T-helper 2 cell treated with Interferon-gamma antibody and Interleukin-4, amounts not matched to agents 5 μg/mL and 100 μg/mL, for 36 hours (primary cell): ENCODE results near the gene ARHGAP4.

Source experiments
- DNase-seq: peaks from one replicate; pipeline ENCODE4 v3.0.0; 2021; ENCODE audit warnings: low spot score
- H3K27ac Mint-ChIP-seq: one replicate; pipeline ENCODE4 v1.8.0; 2021; ENCODE audit warnings: mild to moderate bottlenecking, mixed read lengths
- H3K27me3 Mint-ChIP-seq: one replicate; pipeline ENCODE4 v1.8.0; 2021; ENCODE audit warnings: low read depth, mixed read lengths
- H3K36me3 Mint-ChIP-seq: one replicate; pipeline ENCODE4 v1.8.0; 2021; ENCODE audit warnings: low read depth, mixed read lengths
- H3K4me1 Mint-ChIP-seq: one replicate; pipeline ENCODE4 v1.8.0; 2021; ENCODE audit warnings: low read depth, mixed read lengths
- H3K4me3 Mint-ChIP-seq: one replicate; pipeline ENCODE4 v1.8.0; 2022; ENCODE audit warnings: mild to moderate bottlenecking, moderate library complexity, mixed read lengths
- H3K9me3 Mint-ChIP-seq: one replicate; pipeline ENCODE4 v1.8.0; 2021; ENCODE audit warnings: mixed read lengths

The ARHGAP4 gene

GRCh38 chrX:153925739-153926551 is at the start of gene ARHGAP4:
ARHGAP4 (minus strand) TSS chrX:153926264; CDS start chrX:153926202, 62 bp downstream.
- peaks cover 34% of the 10 kb centered on the region for H3K36me3 Mint-ChIP-seq
- peak within 1 kb of the TSS; percentile 97 for H3K27ac Mint-ChIP-seq
- peak within 1 kb of the TSS; percentile 98 for H3K4me3 Mint-ChIP-seq
- H3K27me3 Mint-ChIP-seq: no peaks in the 10 kb centered on the region
- peak; percentile 67 for DNase-seq
- H3K9me3 Mint-ChIP-seq: no peaks in the 10 kb centered on the region
- peaks cover 25% of the 10 kb centered on the region for H3K4me1 Mint-ChIP-seq

GRCh38 chrX:153974726-153975286 is 48.7 kb upstream of the ARHGAP4 start:
- peak overlapping the region; percentile 86 for H3K4me3 Mint-ChIP-seq
- peaks cover 7% of the 10 kb centered on the region for H3K36me3 Mint-ChIP-seq
- DNase-seq: no peak
- H3K9me3 Mint-ChIP-seq: no peaks in the 10 kb centered on the region
- H3K4me1 Mint-ChIP-seq: peaks cover 13% of the 10 kb centered on the region
- no peaks in the 10 kb centered on the region for H3K27me3 Mint-ChIP-seq
- H3K27ac Mint-ChIP-seq: peak overlapping the region; percentile 96

- peaks cover 12% of the 10 kb centered on the region for H3K36me3 Mint-ChIP-seq
- H3K27ac Mint-ChIP-seq: peak overlapping the region; percentile 96
- H3K27me3 Mint-ChIP-seq: no peaks in the 10 kb centered on the region
- H3K4me1 Mint-ChIP-seq: peaks cover 13% of the 10 kb centered on the region
- no peaks in the 10 kb centered on the region for H3K9me3 Mint-ChIP-seq
- DNase-seq: no peak
- peak overlapping the region; percentile 86 for H3K4me3 Mint-ChIP-seq
Measured at GRCh38 chrX:153974003-153974725, 48.1 kb upstream of the ARHGAP4 start.

GRCh38 chrX:153973127-153974002 is 47.3 kb upstream of the ARHGAP4 start:
- Mint-ChIP-seq H3K9me3 (no peaks in the 10 kb centered on the region), H3K4me3 (peak overlapping the region; percentile 86), H3K4me1 (peaks cover 13% of the 10 kb centered on the region), H3K27me3 (no peaks in the 10 kb centered on the region), H3K27ac (peak overlapping the region; percentile 96), H3K36me3 (peaks cover 14% of the 10 kb centered on the region)
- DNase-seq: no peak

GRCh38 chrX:153972368-153973126 is 46.5 kb upstream of the ARHGAP4 start, which contains the start of gene TMEM187:
TMEM187 (plus strand) TSS chrX:153972754; CDS start chrX:153982063, 9,309 bp downstream.
- Mint-ChIP-seq H3K4me3 (peak within 1 kb of the TSS; percentile 100), H3K4me1 (peaks cover 19% of the 10 kb centered on the region), H3K9me3 (no peaks in the 10 kb centered on the region), H3K27me3 (no peaks in the 10 kb centered on the region), H3K36me3 (peaks cover 22% of the 10 kb centered on the region), H3K27ac (peak within 1 kb of the TSS; percentile 100)
- peak; percentile 87 for DNase-seq

- Mint-ChIP-seq H3K36me3 (peaks cover 26% of the 10 kb centered on the region), H3K4me1 (peaks cover 23% of the 10 kb centered on the region), H3K9me3 (no peaks in the 10 kb centered on the region), H3K27ac (peak within 1 kb of the TSS; percentile 100), H3K27me3 (no peaks in the 10 kb centered on the region), H3K4me3 (peak within 1 kb of the TSS; percentile 100)
- peak; percentile 86 for DNase-seq
Measured at GRCh38 chrX:153971450-153972367, 45.6 kb upstream of the ARHGAP4 start, which contains the start of gene HCFC1. HCFC1 (minus strand) TSS chrX:153971818; CDS start chrX:153970840, 978 bp downstream.

GRCh38 chrX:153971124-153971449 is 45.0 kb upstream of the ARHGAP4 start:
- peaks cover 26% of the 10 kb centered on the region for H3K4me1 Mint-ChIP-seq
- H3K27ac Mint-ChIP-seq: peak overlapping the region; percentile 100
- peaks cover 26% of the 10 kb centered on the region for H3K36me3 Mint-ChIP-seq
- H3K9me3 Mint-ChIP-seq: no peaks in the 10 kb centered on the region
- peak overlapping the region; percentile 100 for H3K4me3 Mint-ChIP-seq
- peak; percentile 87 for DNase-seq
- no peaks in the 10 kb centered on the region for H3K27me3 Mint-ChIP-seq

- Mint-ChIP-seq H3K27ac (peak overlapping the region; percentile 100), H3K27me3 (no peaks in the 10 kb centered on the region), H3K4me1 (peaks cover 25% of the 10 kb centered on the region), H3K36me3 (peaks cover 25% of the 10 kb centered on the region), H3K4me3 (peak overlapping the region; percentile 100), H3K9me3 (no peaks in the 10 kb centered on the region)
- no peak for DNase-seq
Measured at GRCh38 chrX:153970357-153971123, 44.5 kb upstream of the ARHGAP4 start.

GRCh38 chrX:153969904-153970356 is 43.9 kb upstream of the ARHGAP4 start:
- DNase-seq: no peak
- Mint-ChIP-seq H3K4me3 (peak overlapping the region; percentile 100), H3K36me3 (peaks cover 25% of the 10 kb centered on the region), H3K27me3 (no peaks in the 10 kb centered on the region), H3K9me3 (no peaks in the 10 kb centered on the region), H3K4me1 (peaks cover 25% of the 10 kb centered on the region), H3K27ac (peak overlapping the region; percentile 100)

- no peaks in the 10 kb centered on the region for H3K27me3 Mint-ChIP-seq
- peaks cover 25% of the 10 kb centered on the region for H3K36me3 Mint-ChIP-seq
- H3K4me3 Mint-ChIP-seq: peak overlapping the region; percentile 100
Measured at GRCh38 chrX:153969125-153969903, 43.2 kb upstream of the ARHGAP4 start.

GRCh38 chrX:153968754-153969124 is 42.7 kb upstream of the ARHGAP4 start:
- Mint-ChIP-seq H3K9me3 (no peaks in the 10 kb centered on the region), H3K27ac (peak overlapping the region; percentile 48), H3K27me3 (no peaks in the 10 kb centered on the region), H3K4me3 (peak overlapping the region; percentile 100), H3K4me1 (peaks cover 17% of the 10 kb centered on the region), H3K36me3 (peaks cover 25% of the 10 kb centered on the region)
- DNase-seq: no peak

More at GRCh38 chrX:153969125-153969903, 43.2 kb upstream of the ARHGAP4 start:
- Mint-ChIP-seq H3K9me3 (no peaks in the 10 kb centered on the region), H3K27ac (peak overlapping the region; percentile 100), H3K4me1 (peaks cover 20% of the 10 kb centered on the region)
- DNase-seq: no peak
